Measurements from ENCODE around the gene MTCL1. TPM values are rescaled to one million over a fixed set of nuclear protein-coding genes. Genes with fewer than 3 reads are reported as not detected.
A peak's percentile ranks its signal among the peaks of the same experiment; 100 is the strongest.

Gene MTCL1
- total RNA-seq, 1 experiment from 2014 or later: 50.1 TPM

- Histone ChIP-seq H3K9me3 (ENCODE audit: control insufficient read depth, insufficient read depth, low read depth, low read length) (peaks cover 8% of the 10 kb centered on the region; the same call in 1 of the 2 replicates), H3K27ac (ENCODE audit: low read length) (no peak overlapping the region), H3K36me3 (ENCODE audit: control insufficient read depth, insufficient read depth, low read length) (no peaks in the 10 kb centered on the region), H3K27me3 (ENCODE audit: control insufficient read depth, insufficient read depth, low read length) (no peaks in the 10 kb centered on the region), H3K4me3 (ENCODE audit: low read depth in 2 of 2, low read length in 2 of 2) (no peak overlapping the region), H3K4me1 (ENCODE audit: control insufficient read depth, insufficient read depth, low read length) (no peaks in the 10 kb centered on the region)
- POLR2A ChIA-PET: interaction anchor here (0.7 kb wide), 1 partner anchor 145 kb away, joined by 4 read pairs; no protein-coding TSS in a partner anchor
- CTCF ChIA-PET: no interaction called here
- in situ Hi-C loops (cut with HindIII; ENCODE audit: low pct_unique_long_range_greater_than_20kb, low sequenced_read_pairs): no loop called here
- TF ChIP-seq, protein P1, sequence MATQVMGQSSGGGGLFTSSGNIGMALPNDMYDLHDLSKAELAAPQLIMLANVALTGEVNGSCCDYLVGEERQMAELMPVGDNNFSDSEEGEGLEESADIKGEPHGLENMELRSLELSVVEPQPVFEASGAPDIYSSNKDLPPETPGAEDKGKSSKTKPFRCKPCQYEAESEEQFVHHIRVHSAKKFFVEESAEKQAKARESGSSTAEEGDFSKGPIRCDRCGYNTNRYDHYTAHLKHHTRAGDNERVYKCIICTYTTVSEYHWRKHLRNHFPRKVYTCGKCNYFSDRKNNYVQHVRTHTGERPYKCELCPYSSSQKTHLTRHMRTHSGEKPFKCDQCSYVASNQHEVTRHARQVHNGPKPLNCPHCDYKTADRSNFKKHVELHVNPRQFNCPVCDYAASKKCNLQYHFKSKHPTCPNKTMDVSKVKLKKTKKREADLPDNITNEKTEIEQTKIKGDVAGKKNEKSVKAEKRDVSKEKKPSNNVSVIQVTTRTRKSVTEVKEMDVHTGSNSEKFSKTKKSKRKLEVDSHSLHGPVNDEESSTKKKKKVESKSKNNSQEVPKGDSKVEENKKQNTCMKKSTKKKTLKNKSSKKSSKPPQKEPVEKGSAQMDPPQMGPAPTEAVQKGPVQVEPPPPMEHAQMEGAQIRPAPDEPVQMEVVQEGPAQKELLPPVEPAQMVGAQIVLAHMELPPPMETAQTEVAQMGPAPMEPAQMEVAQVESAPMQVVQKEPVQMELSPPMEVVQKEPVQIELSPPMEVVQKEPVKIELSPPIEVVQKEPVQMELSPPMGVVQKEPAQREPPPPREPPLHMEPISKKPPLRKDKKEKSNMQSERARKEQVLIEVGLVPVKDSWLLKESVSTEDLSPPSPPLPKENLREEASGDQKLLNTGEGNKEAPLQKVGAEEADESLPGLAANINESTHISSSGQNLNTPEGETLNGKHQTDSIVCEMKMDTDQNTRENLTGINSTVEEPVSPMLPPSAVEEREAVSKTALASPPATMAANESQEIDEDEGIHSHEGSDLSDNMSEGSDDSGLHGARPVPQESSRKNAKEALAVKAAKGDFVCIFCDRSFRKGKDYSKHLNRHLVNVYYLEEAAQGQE (IDR thresholded peaks at IDR 0.05; ENCODE audit: insufficient read depth in 1 of 2, low read depth in 2 of 2, low read length in 1 of 2): no peak
- TF ChIP-seq TCF7L2 (IDR thresholded peaks at IDR 0.05; ENCODE audit: low read depth, low read length) (no peak), POLR2AphosphoS5 (IDR thresholded peaks at IDR 0.05; ENCODE audit: low read depth, low read length) (no peak), SIN3A (IDR thresholded peaks at IDR 0.05; ENCODE audit: borderline replicate concordance, insufficient read depth, low read depth, low read length) (no peak)
- TF ChIP-seq, protein P2, sequence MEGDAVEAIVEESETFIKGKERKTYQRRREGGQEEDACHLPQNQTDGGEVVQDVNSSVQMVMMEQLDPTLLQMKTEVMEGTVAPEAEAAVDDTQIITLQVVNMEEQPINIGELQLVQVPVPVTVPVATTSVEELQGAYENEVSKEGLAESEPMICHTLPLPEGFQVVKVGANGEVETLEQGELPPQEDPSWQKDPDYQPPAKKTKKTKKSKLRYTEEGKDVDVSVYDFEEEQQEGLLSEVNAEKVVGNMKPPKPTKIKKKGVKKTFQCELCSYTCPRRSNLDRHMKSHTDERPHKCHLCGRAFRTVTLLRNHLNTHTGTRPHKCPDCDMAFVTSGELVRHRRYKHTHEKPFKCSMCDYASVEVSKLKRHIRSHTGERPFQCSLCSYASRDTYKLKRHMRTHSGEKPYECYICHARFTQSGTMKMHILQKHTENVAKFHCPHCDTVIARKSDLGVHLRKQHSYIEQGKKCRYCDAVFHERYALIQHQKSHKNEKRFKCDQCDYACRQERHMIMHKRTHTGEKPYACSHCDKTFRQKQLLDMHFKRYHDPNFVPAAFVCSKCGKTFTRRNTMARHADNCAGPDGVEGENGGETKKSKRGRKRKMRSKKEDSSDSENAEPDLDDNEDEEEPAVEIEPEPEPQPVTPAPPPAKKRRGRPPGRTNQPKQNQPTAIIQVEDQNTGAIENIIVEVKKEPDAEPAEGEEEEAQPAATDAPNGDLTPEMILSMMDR (IDR thresholded peaks at IDR 0.05): no peak
- intact Hi-C loops (cut with micrococcal nuclease; ENCODE audit: unreplicated experiment): no loop called here
- BruUV-seq (replicated peaks): no TSS peak
- ATAC-seq (peak; percentile 45; the same call in 1 of the 2 replicates), DNase-seq (ENCODE audit: low read depth, low spot score) (no peak)
These were observed 136.6 kb downstream of the MTCL1 start for GRCh38 chr18:8841781-8842485.

DNA sequence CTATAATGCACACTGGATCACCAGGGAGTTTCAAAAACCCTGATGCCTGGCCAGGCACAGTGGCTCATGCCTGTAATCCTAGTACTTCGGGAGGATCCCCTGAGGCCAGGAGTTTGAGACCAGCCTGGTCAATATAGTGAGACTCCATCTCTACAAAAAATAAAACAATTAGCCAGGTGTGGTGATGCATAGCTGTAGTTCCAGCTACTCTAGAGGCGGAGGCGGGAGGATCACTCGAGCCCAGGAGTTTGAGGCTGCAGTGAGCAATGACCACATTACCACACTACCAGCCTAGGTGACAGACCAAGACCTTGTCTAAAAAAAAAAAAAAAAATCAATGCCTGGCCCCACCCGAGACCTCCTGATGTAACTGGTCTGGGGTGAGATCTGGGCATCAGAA, 137.2 kb downstream of the MTCL1 start:
- intact Hi-C loops (cut with micrococcal nuclease; ENCODE audit: unreplicated experiment): no loop called here
- no peaks in the 10 kb centered on the region for H3K36me3 ChIP-seq (ENCODE audit: control insufficient read depth, insufficient read depth, low read length)
- TF ChIP-seq POLR2AphosphoS5 (IDR thresholded peaks at IDR 0.05; ENCODE audit: low read depth, low read length): no peak
- no peak overlapping the region for H3K4me3 ChIP-seq (ENCODE audit: low read depth in 2 of 2, low read length in 2 of 2)
- in situ Hi-C loops (cut with HindIII; ENCODE audit: low pct_unique_long_range_greater_than_20kb, low sequenced_read_pairs): no loop called here
- POLR2A ChIA-PET: interaction anchor here (0.7 kb wide), 1 partner anchor 227 kb away, joined by 6 read pairs; no protein-coding TSS in a partner anchor
- no peak overlapping the region for H3K27ac ChIP-seq (ENCODE audit: low read length)
- no TSS peak for BruUV-seq (replicated peaks)
- DNase-seq (ENCODE audit: low read depth, low spot score) (no peak), ATAC-seq (no peak)
- CTCF ChIA-PET: interaction anchor here (0.7 kb wide), 1 partner anchor 184 kb away, joined by 6 read pairs; no protein-coding TSS in a partner anchor
- H3K9me3 ChIP-seq (ENCODE audit: control insufficient read depth, insufficient read depth, low read depth, low read length): peaks cover 5% of the 10 kb centered on the region; the same call in 1 of the 2 replicates
- no peaks in the 10 kb centered on the region for H3K27me3 ChIP-seq (ENCODE audit: control insufficient read depth, insufficient read depth, low read length)
- H3K4me1 ChIP-seq (ENCODE audit: control insufficient read depth, insufficient read depth, low read length): no peaks in the 10 kb centered on the region

DNA sequence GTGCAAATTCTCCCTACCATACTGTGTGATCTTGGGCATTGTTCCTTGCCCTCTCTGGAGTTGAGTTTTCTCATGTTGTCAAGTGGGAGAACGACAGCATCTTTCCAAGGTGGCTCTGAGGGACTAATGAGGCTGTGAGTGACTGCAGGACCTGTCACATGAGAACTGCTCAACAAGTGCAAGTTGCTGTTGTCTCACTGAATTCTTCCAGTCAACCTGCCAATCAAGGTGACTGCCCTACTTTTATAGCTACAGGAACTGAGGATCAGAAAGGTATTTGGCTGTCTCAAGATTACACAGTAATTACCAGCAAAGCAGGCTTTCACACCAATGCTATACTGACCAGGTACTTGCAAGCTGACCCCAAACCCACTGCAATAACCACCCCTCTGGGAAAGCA, 137.6 kb downstream of the MTCL1 start:
- no TSS peak for BruUV-seq (replicated peaks)
- DNase-seq (ENCODE audit: low read depth, low spot score): no peak
- Histone ChIP-seq H3K36me3 (ENCODE audit: control insufficient read depth, insufficient read depth, low read length) (no peaks in the 10 kb centered on the region), H3K4me3 (ENCODE audit: low read depth in 2 of 2, low read length in 2 of 2) (no peak overlapping the region), H3K27me3 (ENCODE audit: control insufficient read depth, insufficient read depth, low read length) (no peaks in the 10 kb centered on the region), H3K27ac (ENCODE audit: low read length) (no peak overlapping the region), H3K4me1 (ENCODE audit: control insufficient read depth, insufficient read depth, low read length) (no peaks in the 10 kb centered on the region), H3K9me3 (ENCODE audit: control insufficient read depth, insufficient read depth, low read depth, low read length) (peaks cover under 1% of the 10 kb centered on the region; the same call in 1 of the 2 replicates)
- TF ChIP-seq POLR2AphosphoS5 (IDR thresholded peaks at IDR 0.05; ENCODE audit: low read depth, low read length) (no peak), TCF7L2 (IDR thresholded peaks at IDR 0.05; ENCODE audit: low read depth, low read length) (no peak), SIN3A (IDR thresholded peaks at IDR 0.05; ENCODE audit: borderline replicate concordance, insufficient read depth, low read depth, low read length) (no peak)
- TF ChIP-seq, protein P2 (IDR thresholded peaks at IDR 0.05): no peak
- TF ChIP-seq, protein P1 (IDR thresholded peaks at IDR 0.05; ENCODE audit: insufficient read depth in 1 of 2, low read depth in 2 of 2, low read length in 1 of 2): no peak
- ChIA-PET CTCF (interaction anchor here (0.7 kb wide), 1 partner anchor 184 kb away, joined by 6 read pairs; no protein-coding TSS in a partner anchor), POLR2A (interaction anchor here (0.7 kb wide), 1 partner anchor 228 kb away, joined by 6 read pairs; no protein-coding TSS in a partner anchor)
- in situ Hi-C loops (cut with HindIII; ENCODE audit: low pct_unique_long_range_greater_than_20kb, low sequenced_read_pairs): no loop called here
- no peak for ATAC-seq
- intact Hi-C loops (cut with micrococcal nuclease; ENCODE audit: unreplicated experiment): no loop called here
